Epithelial cell of prostate (primary cell): ENCODE results near the gene SLC6A20.

Experiments used
- DNase-seq: peaks from one replicate; pipeline ENCODE4 v3.0.0-alpha.2; 2011; ENCODE audit warnings: low read depth, low spot score
- H3K27ac ChIP-seq: fragments of 450-650 bp; 2 replicates; pipeline ENCODE4 v1.5.1; 2017; ENCODE audit warnings: mild to moderate bottlenecking

SLC6A20 gene

GRCh38 chr3:45802146-45802545, 5.8 kb upstream of the SLC6A20 start:
- no peak for DNase-seq
- H3K27ac ChIP-seq = no peak overlapping the region

- no peak overlapping the region for H3K27ac ChIP-seq
- no peak for DNase-seq
Measured at GRCh38 chr3:45800611-45801010, 4.3 kb upstream of the SLC6A20 start.

GRCh38 chr3:45799586-45799985, 3.2 kb upstream of the SLC6A20 start:
- DNase-seq = no peak
- no peak overlapping the region for H3K27ac ChIP-seq

GRCh38 chr3:45798034-45798433, 1.7 kb upstream of the SLC6A20 start:
- no peak for DNase-seq
- H3K27ac ChIP-seq = no peak overlapping the region

- DNase-seq = no peak
- no peak overlapping the region for H3K27ac ChIP-seq
Measured at GRCh38 chr3:45796902-45797637, 734 bp upstream of the SLC6A20 start.

- DNase-seq = no peak
- H3K27ac ChIP-seq = no peak overlapping the region
Measured at GRCh38 chr3:45795509-45795881, 841 bp downstream of the SLC6A20 start.

GRCh38 chr3:45794660-45795059, 1.7 kb downstream of the SLC6A20 start:
- no peak overlapping the region for H3K27ac ChIP-seq
- no peak for DNase-seq

GRCh38 chr3:45794177-45794560, 2.2 kb downstream of the SLC6A20 start:
- H3K27ac ChIP-seq = peak overlapping the region; percentile 28
- no peak for DNase-seq

GRCh38 chr3:45793482-45794176, 2.7 kb downstream of the SLC6A20 start:
- H3K27ac ChIP-seq = peak overlapping the region; percentile 28
- DNase-seq = no peak

- no peak overlapping the region for H3K27ac ChIP-seq
- no peak for DNase-seq
Measured at GRCh38 chr3:45792516-45793172, 3.7 kb downstream of the SLC6A20 start.

- no peak overlapping the region for H3K27ac ChIP-seq
- no peak for DNase-seq
Measured at GRCh38 chr3:45792036-45792435, 4.3 kb downstream of the SLC6A20 start.

GRCh38 chr3:45790596-45790995, 5.7 kb downstream of the SLC6A20 start:
- no peak overlapping the region for H3K27ac ChIP-seq
- DNase-seq = no peak

GRCh38 chr3:45789235-45789812, 7.0 kb downstream of the SLC6A20 start:
- DNase-seq = no peak
- no peak overlapping the region for H3K27ac ChIP-seq

- H3K27ac ChIP-seq = no peak overlapping the region
- no peak for DNase-seq
Measured at GRCh38 chr3:45787551-45787950, 8.8 kb downstream of the SLC6A20 start.

- no peak overlapping the region for H3K27ac ChIP-seq
- no peak for DNase-seq
Measured at GRCh38 chr3:45786801-45787495, 9.4 kb downstream of the SLC6A20 start.

GRCh38 chr3:45785605-45786150, 10.7 kb downstream of the SLC6A20 start:
- no peak overlapping the region for H3K27ac ChIP-seq
- DNase-seq = no peak

- no peak overlapping the region for H3K27ac ChIP-seq
- DNase-seq = no peak
Measured at GRCh38 chr3:45783667-45784066, 12.7 kb downstream of the SLC6A20 start.

- no peak for DNase-seq
- no peak overlapping the region for H3K27ac ChIP-seq
Measured at GRCh38 chr3:45782381-45782780, 14.0 kb downstream of the SLC6A20 start.

- H3K27ac ChIP-seq = no peak overlapping the region
- DNase-seq = no peak
Measured at GRCh38 chr3:45781841-45782240, 14.5 kb downstream of the SLC6A20 start.

- DNase-seq = no peak
- H3K27ac ChIP-seq = no peak overlapping the region
Measured at GRCh38 chr3:45781271-45781670, 15.1 kb downstream of the SLC6A20 start.
